ENCODE measurements around the gene HS3ST1.

The HS3ST1 gene

DNA sequence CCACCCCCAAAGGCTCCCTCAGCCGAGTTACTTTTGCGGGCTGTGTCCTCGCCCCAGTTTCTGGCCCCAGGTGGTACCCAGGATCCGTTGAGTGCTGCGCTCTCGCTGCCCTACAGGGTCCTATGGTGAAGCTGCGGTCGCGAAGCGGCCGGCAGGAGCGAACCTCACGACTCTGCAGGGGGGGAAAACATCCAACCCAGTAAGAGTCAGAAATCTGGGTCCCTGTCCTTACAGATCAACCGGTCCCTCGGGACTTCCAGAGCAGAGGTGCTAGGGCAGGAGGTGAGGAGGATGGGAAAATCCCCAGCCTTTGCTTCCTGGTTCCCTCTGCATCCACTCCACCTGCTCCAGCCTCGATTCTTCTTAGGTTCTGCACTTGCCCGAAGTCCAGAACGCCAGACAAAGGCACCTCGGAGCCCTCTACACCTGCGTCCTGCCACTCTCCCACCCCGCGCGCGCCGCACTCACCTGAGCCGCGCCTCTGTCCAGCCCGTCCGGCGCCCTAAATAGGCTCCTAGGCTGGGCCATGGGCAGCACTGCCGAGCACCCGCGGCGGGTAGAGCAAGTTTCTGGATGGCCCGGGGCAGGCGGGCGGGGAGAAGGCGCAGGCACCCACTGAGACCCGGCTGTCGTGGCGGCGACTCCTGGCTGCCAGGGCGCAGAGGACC is at the start of gene HS3ST1:
HS3ST1 (minus strand) TSS at position 664 of the 668 bp plus-strand sequence. CDS start 28,889 bp downstream, outside the sequence.
- DNase-seq, result peak in 2 of 51 donors; percentile 2 to 40

DNA sequence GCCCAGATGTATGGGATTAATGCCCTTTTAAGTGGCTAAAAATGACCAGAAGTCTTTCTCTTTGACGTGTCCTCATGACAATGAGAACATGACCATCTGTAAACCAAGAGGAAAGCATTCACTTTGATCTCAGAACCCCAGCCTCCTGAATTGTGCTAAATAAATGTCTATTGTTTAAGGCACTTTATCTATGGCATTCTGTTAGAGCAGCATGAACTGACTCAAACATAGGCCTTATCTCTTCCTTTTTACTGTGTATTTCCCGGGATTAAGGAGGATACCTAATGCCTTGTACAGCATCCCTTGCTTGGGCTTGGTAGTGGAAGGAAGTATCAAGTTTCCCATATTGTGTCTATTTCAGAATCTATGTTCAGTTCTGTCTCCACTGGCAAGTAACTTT is 47.2 kb upstream of the HS3ST1 start:
- no peak for DNase-seq

DNA sequence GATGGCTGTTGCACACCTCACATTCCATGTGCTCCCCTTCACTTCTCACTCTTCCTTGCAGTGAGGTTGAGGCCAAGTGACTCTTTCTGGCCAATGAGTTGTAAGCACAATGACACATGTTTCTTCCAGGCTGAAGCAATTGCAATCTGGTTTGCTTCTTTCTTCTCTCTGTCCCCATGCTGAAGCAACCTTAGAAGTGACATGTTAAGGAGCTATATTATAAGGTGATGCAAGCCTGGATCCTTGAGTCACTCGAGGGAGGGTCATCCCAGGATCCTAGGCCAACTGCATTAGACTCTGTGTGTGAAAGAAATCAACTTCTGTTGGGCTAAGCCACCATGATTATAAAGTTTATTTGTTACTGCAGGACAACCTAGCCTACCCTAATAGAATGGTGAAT is 45.5 kb upstream of the HS3ST1 start:
- DNase-seq, result no peak

DNA sequence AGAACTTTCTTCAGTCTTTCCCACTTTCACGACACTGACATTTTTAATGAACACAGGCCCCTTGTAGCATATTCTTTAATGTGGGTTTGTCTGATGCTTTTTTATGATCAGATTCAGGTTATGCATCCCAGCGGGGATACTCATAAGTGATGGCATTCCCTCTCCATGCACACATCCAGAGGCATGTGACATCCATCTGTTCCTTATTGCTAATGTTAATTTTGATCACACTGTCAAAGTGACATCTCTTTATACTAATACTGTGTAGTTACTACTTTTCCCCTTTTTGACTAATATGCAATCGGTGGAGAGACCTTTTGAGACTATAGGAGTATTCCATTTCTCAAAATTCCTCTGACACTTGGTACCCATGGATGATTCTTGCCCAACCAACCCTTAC is 43.8 kb upstream of the HS3ST1 start:
- no peak for DNase-seq

DNA sequence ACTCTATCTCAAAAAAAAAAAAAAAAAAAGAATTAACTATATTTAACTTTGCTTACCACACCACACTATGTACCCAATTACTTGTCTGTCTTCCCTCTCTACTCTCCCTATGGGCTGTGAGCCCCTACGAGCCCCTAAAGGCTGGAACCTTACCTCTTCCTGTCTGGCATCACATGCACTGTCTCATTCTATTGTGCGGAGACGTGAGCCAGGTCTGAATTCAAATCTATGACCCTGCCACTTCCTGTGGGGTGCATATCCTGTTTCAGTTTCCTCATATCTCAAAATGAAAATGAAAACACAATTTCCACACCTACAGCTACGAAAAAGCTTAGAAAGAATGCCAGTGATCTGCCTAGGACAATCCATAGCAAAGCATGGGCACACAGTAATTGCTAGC is 42.9 kb upstream of the HS3ST1 start:
- no peak for DNase-seq

DNA sequence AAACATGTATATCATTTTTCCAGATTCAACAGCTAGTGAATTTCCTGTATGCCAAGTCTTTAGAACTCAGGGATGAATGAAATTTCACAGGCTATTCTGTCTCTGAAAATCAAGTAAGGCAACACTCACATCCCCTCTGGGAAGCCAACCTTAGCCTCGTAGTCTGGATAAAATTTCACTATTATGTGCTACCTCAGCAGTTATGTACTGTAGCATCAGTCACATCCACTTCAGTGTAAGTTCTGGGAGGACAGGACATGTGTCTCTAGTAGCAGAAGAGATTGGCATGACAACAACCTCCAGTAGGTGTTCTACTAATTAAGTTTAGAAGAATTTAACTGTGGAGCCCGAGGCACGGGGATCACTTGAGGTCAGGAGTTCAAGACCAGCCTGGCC is 42.4 kb upstream of the HS3ST1 start:
- DNase-seq, result no peak

DNA sequence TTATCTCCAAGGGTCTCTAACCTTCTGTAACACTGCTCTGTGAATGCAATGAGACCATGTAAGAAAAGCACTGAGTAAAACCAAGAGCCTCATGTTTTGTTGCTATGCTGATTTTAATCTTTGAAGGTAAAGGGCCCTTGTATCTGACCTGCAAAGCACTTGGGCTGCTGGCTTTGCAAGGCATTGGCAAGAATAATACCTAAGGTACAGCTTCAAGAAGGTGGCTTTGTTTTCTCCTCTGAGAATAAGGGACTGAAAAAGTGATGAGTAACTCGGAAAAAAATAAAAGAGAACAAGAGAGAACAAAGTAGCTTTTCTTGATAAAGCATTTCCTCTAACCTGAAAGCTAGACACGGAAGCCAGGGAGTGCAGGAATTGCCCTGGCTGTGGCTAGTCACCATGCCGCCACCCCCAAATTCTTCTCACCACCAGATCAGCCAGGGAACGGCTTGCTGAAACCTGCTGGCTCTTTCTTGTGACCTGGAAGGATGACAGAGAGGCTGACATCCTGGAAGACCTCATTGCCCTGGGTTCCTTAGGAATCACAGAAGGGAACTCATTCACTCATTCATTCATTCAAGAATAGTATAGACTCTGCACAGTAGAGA is 41.8 kb upstream of the HS3ST1 start:
- DNase-seq, result no peak

DNA sequence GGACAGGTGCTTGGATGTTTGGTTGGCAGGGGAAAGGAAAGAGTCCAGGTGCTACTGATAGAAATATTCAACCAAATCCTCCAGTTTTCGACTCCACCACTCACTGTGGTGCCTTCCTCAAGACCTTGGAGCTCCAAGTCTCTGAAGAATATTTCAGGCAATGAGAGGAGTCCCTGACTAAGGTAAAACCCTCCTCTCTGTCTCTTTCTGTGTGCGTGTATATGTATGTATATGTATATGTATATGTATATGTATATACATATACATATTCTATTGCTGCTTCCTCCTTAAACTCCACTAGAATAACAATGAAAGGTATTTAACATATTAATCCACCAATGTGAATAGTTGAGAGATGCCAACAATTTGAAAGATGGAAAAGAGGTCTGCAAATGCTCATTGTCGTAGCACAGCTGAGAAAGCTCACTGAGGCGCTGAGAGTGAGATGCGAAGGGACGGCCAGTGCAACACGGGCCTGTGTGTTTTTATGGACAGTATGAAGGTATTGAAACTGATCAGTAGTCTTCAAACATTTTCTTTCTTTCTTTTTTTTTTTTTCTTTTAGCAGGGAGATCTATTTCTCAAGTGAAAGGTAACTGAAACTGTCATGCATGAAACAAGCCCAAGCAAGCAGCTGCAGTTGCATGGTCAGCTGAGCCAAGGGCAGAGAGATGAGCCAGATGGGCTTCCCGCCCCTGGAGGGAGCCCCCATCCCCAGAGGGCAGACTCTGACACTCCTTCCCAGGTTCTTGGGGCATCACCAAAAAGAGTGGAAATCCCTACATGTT is 41.1 kb upstream of the HS3ST1 start:
- DNase-seq, result no peak

DNA sequence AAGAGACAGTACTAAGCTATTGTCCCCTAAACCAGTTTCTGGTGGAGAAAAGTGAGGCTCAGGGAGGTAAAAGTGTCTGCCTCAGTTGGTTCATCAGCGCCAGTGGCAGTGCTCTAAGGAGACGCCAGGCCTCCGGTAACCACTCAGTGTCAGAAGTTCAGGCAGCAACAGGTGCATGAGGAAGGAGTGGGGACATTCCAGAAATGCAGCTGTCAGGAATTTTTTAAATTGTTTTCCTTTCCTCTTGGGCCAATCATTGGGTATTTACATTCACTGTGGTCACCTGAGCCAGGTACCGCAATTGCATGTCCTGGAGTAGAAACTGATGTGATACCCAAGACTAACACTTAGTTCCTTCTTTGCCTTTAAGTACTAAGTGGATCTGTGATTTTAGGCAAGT is 40.2 kb upstream of the HS3ST1 start:
- no peak for DNase-seq

DNA sequence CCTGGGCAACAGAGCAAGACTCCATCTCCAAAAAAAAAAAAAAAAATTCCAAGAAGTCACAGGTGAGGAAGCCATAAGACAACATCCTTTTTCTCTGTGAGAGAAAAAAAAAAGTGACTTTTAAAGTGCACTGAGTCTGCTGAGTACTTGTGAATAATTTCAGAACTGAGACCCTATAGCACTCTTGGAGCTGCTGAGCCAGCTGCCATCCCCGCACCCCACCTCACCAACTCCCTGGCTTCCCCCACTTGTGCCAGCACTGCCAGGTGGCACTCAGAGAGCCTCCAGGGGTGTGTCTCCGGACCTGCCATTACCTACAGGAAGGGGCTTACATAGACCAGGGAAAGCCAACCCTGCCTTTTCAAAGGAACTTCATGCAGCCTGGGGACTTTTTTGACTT is 39.2 kb upstream of the HS3ST1 start:
- no peak for DNase-seq

DNA sequence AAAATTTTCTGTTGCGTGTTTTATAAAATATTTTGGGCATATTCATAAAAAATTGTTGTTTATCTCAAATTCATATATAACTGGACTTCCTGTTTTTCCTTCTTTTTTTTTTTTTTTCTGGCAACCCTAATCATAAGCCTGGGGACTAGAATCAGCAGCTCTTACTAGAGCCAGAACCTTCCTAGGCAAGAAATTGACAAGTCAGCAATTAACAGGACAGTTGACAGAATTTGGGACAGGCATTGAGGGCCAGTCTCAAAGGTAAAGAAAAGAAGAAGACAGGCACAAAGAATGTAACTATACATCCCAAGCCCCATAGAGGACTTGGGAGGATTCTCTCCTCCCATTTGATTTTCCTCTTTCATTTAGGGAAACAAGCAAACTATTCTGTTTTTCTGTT is 35.0 kb upstream of the HS3ST1 start:
- no peak for DNase-seq

DNA sequence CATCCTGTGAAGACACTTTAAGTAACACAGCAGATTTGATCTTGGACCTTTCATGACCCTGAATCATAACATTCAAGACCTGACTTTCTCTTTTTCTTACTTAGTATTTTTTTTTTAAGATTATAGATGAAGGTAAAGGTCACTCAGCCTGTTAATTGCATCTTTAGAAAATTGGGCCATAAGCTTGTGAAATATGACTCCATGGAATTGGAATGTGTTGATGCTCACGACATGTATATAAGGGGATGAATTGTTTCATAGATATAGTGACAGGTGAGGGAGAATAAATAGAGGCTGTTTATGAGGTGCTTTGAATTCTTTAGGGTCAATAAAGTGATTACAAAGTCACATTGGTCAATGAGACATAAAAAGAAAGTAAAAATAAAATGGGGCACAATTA is 27.7 kb upstream of the HS3ST1 start:
- no peak for DNase-seq

DNA sequence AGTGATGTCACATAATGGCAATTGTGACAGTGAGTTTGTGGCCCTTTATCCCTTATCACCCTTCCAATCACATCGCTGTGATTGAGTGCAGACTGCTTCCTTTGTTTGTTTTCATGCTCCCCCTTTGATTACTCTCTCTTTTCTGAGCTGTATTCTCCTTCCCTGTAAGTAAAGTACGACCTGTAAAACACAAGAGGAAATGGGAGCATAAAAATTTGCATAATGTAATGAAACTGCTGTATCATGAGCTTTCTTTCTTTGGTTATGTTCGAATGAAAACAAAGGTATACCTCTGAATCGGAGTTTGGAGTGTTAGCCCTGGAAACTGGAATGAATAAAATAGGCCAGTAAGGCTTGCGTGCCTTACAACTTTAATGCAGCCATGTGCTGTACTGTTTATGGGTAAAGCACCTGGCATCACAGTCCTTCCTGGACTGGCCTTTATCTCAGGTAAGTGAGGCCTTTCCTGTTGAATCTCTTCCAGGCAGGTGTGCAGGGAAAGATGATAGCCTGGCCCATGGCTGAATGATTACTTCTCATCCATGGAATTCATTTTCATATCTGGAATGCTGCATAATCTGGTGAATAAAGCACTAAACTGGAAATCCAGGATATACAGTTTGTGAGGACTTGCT is 26.6 kb upstream of the HS3ST1 start:
- DNase-seq, result no peak

DNA sequence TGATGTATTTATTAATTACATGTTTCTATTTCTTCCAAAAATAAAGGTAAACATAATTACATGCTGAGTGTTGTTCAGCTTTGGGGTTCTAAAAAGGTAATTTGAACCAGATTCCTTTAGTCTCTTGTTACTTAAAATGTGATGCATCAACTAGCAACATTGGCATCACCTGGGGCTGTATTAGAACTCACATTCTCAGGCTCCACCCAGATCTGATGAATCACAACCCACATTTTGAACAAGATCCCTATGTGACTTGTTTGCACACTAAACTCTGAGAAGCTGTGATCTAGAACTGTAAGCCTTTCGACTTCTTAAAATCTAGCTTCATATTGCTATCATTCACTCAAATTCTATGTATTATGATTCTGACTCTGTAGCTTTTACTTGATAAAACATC is 23.0 kb upstream of the HS3ST1 start:
- no peak for DNase-seq

DNA sequence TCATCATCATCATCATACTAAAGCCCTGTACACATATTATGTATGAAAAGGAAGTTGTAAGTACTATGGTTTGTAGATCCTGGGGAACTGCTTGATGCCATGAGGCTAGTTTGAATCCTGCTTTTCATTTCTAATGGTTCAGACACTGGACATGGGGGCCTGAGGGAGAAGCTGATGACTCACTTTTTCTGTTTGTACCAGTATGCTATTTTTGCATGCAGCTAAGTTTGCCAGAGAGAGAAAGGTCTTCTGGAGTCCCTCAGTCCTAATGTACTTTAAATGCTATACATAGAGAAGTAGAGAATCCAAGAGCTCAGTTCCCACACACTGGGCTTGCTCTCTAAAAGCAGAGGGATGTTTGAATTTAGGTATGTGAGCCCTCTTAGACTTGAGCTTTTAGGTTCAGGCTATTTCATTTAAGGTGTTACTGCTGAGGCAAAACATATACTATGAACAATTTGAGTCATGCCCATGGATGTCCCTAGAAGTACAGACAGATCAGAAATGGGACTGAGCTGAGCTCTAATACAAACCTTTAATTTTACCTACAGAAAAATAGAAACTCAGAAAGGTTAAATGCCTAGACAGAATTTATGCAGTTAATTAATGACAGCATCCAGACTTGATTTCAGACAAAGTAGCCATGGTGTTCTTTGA is 17.6 kb upstream of the HS3ST1 start:
- no peak for DNase-seq

DNA sequence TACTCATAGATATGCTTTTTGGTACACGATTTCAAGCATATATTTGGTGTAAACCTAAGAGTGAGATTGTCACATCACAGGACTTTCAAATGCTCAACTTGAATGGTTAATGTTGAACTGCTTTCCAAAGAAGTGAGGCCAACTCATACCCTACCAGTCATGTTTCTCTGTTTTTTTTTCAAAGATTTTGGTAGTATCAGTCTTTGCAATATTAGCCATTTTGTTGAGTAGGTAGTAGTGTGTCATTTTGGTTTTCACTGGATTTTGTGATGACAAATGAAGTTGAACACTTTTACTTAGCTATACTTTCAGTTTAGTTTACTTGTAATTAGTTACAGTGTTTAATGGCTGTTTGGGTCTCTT is 12.5 kb upstream of the HS3ST1 start:
- DNase-seq, result no peak

DNA sequence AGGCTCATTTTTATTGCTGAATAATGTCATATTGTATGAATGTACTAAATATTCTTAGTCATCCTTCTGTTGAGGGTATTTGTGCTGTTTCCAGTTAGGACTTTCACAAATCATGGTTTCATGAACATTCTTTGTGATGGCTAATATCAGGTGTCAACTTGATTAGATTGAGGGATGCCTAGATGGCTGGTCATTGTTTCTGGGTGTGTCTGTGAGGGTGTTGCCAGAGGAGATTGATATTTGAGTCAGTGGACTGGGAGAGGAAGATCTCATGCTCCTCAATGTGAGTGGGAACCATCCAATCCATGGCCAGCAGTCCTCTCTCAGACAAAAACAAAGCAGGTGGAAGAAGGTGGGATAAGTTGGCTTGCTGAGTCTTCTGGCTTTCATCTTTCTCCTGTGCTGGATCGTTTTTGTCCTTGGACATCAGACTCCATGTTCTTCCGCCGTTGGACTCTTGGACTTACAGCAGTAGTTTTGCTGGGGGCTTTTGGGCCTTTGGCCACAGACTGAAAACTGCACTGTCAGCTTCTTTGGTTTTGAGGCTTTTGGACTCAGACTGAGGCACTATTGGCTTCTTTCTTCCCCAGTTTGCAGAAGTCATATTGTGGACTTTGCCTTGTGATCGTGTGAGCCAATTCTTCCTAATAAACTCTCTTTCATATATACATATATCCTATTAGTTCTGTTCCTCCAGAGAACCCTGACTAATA is 11.9 kb upstream of the HS3ST1 start:
- DNase-seq, result no peak

DNA sequence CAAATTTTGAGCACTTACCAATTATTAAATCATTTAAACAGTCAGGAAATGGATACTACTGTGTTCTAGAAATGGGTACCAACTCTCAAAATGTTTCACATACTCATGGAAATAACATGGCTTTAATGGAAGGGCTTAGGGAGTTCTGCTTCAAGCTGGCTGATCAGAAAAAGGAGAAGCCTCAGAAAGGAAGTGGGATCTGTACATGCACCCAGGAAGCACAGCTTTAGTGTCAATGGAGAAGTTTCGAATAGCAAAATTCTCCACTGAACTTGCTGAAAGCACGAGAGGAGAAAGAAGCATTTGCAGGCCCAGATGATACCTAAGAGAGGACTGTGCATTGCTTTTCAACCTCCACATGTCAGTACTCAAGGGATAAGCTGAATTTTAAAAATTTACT is 11.1 kb upstream of the HS3ST1 start:
- DNase-seq, result no peak

DNA sequence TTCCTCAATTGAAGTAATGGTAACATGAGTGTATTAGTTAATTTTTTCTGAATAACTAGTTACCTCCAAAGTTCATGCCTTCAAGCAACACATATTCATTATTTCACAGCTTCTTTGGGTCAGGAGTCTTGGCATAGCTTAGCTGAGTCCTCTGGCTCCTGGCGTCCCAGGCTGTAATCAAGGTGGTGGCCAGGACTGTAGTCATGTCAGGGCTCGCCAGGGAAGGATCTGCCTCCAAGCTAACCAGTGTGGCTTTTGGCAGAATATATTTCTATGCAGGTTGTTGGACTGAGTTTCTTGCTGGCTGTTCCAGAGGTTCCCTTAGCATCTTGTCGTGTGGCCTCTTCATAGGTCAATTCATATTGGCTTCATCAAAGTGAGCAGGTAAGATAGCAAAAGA is 10.0 kb upstream of the HS3ST1 start:
- DNase-seq, result no peak

DNA sequence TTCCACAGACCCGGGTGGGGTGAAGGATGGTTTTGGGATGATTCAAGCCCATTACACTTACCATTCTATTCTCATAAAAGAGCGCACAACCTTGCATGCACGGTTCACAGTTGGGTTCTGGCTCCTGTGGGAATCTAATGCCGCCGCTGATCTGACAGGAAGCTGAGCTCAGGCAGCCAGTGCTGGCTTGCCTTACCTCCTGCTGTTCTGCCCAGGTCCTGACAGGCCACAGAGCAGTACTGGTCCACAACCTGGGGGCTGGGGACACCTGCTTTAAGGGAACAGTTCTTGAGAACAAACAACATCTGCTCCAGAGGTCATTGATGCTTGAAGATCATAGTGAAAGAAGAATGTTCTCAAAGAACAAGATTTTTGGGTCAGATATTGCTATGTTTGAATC is 8.0 kb upstream of the HS3ST1 start:
- DNase-seq, result no peak

DNA sequence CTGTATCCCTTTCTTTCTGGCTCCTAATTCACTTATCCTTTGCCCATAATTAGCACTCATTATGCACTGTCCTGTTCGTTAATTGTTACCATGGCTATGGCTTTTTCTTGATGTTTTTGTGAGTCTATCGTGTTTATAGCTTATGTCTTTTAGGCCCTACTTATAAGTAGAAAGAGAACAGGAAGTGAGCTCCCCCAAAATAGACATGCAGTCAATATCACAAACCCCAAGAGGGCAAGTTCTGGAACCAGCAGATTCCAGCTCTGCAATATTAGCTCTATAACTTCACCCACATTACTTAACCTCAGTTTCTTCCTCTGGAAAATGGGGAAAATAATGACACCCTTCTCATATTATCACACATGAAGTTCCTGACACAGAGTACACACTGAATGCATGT is 7.4 kb upstream of the HS3ST1 start:
- no peak for DNase-seq
